ENCODE results near the gene SNED1.
A peak's percentile ranks its signal among the peaks of the same experiment; 100 is the strongest.

SNED1 gene

DNA sequence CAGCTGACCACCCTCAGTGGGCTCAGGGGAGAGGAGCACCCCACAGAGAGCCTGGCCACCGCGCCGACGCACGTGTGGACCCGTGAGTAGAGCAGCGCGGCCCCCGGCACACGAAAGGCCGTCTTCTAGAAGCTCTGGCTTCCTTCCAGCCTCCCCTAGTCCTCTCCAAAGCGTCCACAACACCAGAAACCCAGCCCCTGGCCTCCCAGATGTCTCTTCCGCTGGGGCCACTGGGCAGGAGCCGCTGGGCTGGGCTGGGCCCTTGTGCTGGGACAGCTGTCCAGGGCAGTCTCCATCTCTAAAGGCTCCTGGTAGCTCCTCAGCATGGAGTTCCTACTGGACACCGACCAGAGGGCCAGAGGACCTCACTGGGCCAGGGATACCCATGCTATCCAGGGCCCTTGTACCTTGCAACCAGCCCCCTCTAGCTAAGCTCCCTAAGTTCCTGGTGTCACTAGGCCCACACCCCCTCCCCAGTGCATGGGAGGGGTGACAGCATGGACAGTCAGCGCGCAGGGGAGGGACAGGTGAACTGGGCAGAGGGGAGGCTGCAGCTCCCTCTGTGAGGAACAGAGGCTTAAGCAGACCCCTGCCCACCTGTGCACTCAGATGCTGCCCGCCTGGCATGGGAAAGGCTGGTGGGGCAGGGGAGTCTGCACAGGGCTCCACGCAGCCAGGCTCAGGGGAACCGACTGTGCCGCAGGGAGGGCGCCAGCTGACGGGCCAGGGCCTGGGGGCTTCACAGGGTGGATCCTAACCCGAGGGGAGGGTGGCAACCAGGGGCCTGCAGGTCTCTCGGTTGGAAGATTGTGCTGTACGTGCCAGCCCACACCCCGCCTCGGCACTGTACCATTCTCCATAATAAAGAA lies 70.8 kb downstream of the SNED1 start:
- peak in 1 of 2 experiments; percentile 12 for DNase-seq

GRCh38 chr2:241069821-241070281 lies 71.4 kb downstream of the SNED1 start:
- DNase-seq: peak in 1 of 2 experiments; percentile 14

DNA sequence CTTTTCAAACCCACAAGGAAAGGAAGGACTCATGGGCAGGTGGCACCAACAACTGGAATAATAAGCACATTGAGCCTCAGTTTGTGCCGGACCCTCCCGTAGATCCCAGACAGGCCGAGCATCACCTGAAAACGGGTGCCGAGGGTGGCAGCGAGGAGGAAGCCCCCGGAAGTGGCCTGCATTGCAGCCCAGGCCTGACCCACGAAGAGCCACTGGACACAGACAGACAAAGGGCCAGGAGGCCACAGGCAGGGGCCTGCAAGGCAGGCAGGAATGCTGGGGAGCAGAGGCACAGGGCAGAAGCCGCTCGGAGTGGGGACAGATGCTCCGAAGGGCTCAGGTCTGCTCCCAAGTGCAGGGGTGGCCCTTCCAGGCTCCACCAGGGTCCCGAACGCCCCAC lies 71.9 kb downstream of the SNED1 start:
- peak in 1 of 2 experiments; percentile 10 for DNase-seq

DNA sequence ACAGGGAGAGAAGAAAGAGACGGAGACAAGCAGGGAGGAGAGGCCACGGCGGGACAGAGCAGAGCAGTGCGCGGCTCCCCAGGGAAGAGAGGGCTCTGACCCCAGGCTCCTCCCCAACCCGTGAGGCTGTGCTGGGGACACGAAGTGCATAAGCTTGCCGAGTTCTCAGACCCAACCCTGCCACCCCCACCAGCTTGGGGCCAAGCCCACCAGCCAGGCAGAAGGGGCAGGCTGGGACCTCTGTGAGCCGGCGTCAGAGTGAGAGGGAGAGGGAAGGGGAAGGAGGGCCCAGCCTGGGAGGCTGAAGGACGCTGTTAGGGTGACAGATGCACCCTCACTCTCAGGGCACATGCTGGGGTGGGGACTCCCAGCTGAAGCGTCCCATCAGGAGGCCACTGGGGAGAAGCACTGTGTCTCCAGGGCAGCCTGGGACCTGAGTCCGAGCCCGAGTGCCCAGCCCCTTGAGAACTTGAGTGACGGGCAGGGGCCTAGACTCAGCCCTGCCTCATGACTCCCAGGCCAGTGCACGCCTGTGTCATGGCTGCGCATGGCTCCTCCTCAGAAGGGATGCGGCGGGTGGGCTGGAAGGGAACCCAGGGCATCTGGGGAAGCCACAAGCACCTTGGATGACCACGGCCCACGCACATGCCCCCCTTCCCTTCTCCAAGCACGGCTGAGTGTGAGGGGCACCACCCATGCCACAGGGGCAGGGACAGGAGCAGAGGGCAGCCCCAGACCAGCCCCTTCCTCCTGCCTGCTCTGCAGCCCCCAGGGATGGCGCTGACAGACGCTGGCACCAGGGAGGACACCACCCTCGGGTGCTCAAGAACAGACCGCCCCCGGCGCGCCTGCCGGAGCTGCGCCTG lies 72.6 kb downstream of the SNED1 start:
- DNase-seq: peak; percentile 7 to 12

DNA sequence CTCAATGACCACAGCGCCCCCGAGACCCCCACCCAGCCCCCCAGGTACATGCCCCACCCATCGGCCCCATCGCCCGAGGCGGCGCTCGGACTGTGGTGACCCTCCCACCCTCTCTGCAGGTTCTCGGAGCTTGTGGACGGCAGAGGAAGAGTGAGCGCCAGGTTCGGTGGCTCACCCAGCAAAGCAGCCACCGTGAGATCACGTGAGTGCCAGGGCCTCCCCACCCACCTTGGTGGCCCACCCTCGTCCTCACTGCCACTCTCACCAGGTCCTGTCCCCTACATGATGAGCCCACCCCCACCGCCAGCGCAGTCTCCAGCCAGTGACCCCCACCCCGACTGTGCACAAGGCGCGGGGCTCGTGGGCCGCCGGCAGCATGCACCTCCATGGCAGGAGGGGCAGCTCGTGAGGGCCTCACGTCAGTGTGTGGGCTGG lies 73.3 kb downstream of the SNED1 start:
- peak in 1 of 2 experiments; percentile 8 for DNase-seq

GRCh38 chr2:241072151-241072550 lies 73.7 kb downstream of the SNED1 start:
- peak in 1 of 2 experiments; percentile 10 for DNase-seq

DNA sequence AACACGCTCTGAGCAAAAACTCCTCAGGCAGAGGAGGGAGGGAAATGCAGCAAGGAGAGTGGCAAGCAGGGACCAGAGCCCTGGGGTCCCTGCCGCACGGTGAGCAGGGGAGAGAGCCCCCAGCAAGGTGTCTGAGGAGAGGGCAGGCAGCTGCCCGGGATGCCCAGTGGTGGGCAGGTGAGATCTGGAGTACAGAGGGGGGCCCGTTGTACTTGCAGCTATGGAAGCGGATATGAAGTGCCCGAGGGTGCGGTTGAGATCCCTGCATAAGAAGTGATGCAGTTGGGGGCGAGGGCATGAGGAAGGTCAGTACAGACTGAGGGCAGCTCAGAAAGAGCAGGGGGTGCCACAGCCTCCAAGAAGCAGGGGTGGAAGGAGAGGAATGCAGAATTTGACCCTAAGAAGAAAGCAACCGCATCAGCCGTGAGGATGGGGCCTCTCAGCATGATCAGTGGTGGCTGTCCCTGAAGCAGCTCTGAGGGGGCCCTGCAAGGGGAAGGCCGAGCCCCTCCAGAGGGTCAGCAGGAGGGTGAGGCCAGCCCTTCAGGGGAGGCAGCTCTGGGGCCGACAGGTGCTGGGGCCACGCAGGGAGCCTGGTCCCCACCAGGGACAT lies 74.2 kb downstream of the SNED1 start:
- DNase-seq: peak in 1 of 2 experiments; percentile 11

GRCh38 chr2:241073166-241074064 lies 75.0 kb downstream of the SNED1 start:
- DNase-seq: peak in 1 of 2 experiments; percentile 14

DNA sequence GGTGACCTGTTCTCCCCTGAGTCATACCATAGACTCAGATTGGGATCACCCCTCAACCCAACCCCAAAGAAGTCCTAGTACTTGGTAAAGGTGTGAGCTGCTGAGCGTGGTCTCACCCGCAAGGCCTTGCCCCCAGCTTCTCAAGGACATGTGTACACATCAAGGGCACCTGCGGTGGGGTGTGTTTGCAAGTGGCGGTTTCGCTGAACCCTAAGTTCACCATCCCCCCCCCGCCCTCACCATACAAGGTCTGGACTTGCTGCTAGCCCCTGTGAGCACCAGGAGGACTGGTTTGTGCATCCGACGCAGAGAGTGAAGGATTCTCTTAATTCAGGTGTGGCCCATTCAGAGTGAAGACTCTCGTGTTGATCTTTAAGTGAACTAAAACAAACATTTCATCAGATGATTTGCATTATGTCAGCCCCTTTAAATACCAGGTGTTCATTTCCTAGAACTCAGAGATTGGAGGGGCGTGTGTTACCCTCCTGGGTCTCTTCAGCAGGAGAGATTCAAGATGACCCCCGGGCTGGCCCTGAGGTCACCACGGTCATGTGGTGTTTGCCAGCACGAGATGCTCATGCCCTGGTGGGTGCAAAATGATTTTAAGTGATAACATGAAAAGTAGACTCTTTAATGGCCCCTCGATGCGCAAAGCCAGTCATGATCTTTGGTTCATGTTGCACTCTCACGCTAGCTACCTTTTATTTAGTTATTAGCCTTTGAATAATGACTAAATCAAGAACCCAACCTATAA lies 75.8 kb downstream of the SNED1 start:
- no peak for DNase-seq

DNA sequence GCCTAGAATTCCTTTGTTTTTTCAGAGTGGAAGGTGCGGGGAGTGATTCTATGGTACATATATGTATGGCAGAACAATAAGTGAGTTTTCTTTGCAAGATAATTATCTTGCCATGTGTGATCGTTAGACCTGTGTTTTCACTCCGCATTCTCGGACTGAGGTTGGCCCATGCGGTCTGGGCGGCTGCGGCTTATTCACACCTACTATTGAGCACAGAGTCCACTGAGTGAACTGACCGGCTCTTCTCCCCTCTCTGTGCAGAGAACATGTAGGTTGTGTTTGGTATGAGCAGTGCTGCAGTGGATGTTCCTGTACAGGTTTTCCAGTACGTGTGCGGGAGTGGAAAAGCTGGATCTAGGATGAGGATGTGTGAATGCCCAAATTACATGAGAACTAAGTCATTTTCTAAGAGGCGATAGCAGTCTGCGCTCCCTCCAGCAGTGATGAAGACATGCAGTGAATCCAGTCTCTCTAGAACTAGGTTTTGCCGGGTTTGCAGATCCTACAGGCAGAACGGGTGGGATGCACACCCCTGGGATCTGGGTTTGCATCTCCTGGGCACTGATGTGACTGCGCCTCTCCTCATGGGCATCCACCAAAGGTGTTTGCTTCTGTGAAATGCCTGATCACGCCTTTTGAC lies 76.6 kb downstream of the SNED1 start:
- DNase-seq: no peak

DNA sequence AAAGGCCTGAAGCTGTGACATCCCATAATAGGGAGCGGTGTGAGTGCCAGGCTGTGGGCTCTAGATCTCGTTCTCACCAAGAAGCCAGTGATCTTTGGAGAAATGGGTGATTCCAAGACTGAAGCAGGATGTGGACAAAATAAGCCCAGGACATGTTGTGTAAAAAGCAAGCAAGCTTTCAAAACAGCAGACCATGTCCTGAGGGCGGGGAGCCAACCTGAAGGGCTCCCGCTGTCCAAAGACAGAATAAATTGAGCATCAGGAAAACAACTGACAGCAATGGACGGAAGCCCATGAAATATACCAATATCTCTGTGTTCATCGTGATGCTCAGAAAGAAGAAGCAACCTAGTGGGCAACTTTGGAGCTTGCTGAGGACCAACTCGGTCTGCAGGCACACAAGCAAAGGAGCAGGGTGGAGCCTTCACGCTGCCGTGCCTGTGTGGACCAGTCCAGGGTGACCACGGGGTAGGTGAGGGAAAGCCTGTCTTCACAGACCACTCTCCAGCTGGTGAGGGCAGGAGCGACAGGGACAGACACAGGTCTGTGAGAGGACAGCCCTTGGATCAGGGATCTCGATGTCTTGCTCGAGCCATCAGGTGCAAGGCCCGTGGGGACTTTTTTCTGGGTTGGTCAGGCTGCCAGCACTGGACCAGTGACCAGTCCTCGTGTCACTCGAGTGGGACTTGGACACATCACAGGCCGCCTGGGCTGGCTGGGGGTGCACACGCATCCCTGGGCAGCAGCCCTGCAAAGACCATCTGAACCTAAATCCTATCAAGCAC lies 82.2 kb downstream of the SNED1 start:
- peak in 1 of 2 experiments; percentile 13 for DNase-seq

DNA sequence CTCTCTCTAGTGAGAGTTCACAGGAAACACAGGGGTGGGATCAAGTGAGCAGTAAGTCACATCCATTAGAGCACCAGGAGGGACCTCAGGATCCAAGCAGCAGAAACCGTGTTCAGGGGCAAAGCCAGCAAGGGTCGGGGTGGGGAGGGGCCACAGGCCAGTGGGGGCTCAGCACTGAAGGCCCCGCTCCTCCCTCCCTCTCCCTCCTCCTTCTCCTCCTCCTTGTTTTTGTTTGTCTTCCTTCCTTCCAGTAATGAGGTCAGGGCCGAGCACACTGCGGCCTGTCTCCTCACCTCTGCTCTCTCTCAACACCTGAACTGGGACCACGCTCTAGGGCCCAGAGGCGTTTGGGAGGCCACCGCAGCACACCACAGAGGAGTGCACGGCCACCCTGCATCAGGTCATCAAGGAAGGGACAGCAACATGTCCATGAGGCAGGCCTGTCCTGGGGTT lies 82.8 kb downstream of the SNED1 start:
- peak; percentile 10 to 11 for DNase-seq

GRCh38 chr2:241081643-241082340 lies 83.4 kb downstream of the SNED1 start:
- DNase-seq: peak; percentile 15 to 17

GRCh38 chr2:241082341-241083090 lies 84.1 kb downstream of the SNED1 start:
- peak; percentile 16 to 18 for DNase-seq

DNA sequence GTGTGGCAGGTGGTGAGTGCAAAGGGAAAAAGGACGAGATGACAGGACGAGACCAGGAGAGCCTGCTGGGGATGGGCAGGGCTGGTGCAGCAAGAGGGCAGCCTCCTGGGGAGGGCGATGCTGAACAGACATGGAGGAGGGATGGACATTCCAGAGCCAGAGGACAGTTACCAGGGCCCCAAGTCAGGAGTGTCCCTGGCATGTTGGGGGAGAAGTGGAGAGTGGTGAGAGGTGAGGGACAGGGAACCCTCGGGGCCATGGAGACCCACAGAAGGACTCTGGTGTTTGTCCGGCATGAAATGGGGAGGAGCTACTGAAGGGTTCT lies 84.6 kb downstream of the SNED1 start:
- DNase-seq: peak in 1 of 2 experiments; percentile 15

GRCh38 chr2:241084856-241085444 lies 86.5 kb downstream of the SNED1 start:
- DNase-seq: no peak

DNA sequence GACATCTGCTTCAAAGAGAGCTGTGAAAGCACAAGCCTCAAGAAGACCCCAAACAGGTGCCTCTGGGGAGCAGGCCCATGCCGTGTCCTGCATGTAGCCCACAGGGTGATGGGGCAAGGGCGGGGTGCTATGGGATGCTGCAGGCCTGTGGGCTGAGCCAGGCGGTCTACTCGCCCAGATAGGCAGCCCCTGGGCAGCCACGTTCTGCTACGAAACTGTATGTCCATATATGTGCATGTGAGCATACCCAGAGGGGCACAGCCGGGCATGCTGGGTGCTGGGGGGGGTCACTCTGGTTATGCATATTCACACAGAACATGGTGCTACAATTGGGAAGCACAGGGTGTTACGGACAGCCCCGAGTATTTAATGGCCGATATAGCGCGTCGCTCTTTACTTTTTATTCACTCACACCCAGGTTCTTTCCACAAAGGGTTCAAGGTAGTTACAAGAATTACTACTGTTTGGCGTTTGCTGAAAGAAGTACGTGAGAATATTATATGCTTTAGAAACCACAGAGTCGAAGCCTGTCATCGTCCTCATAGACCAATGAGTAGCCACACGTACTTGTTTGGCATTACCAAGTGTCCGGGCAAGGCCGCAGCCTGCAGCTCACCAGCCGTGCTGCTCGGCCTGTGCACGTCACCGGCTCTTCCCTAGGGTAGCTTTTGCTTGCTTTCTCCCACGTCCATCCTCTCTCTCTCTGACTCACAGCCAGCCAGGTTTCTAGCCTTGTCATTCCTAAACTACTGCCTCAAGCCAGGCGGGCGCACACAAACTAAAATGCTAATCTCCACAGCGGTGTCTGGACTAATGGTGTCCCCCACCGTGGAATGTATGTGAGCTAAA lies 89.2 kb downstream of the SNED1 start:
- no peak for DNase-seq

Measured in activated T-cell treated with anti-CD3 and anti-CD28 coated beads, Interleukin-2, amount 50 U/mL, for 48 hours (primary cell).